RPMI7951 (cell line): ENCODE measurements around the gene PRKAR1B. TPM values are rescaled to one million over a fixed set of nuclear protein-coding genes. Genes with fewer than 3 reads are reported as not detected.
A peak's percentile ranks its signal among the peaks of the same experiment; 100 is the strongest.

ENCODE experiments used
- DNase-seq: peaks from one replicate; pipeline ENCODE4 v3.0.0-alpha.2; 2012; ENCODE audit warnings: low read depth
- total RNA-seq: library from RNA; depleted of rRNA; stranded (reverse); fragments of >200 nt; shearing (Covaris generic); gene quantifications from 2 replicates; pipeline ENCODE4 v1.2.3, GENCODE V29; 2014

Gene PRKAR1B
- total RNA-seq, 1 experiment from 2014 or later = 5.0 TPM

- DNase-seq = no peak
Measured at GRCh38 chr7:572416-573268, 154.4 kb downstream of the PRKAR1B start.

- DNase-seq = no peak
Measured at GRCh38 chr7:571718-572415, 155.2 kb downstream of the PRKAR1B start.

GRCh38 chr7:571096-571717, 155.9 kb downstream of the PRKAR1B start:
- no peak for DNase-seq

GRCh38 chr7:570801-571070, 156.3 kb downstream of the PRKAR1B start:
- DNase-seq = no peak

GRCh38 chr7:569996-570800, 156.9 kb downstream of the PRKAR1B start:
- DNase-seq = no peak

- DNase-seq = no peak
Measured at GRCh38 chr7:569071-569855, 157.8 kb downstream of the PRKAR1B start.

GRCh38 chr7:568031-568951, 158.8 kb downstream of the PRKAR1B start:
- no peak for DNase-seq

- DNase-seq = no peak
Measured at GRCh38 chr7:567305-567883, 159.7 kb downstream of the PRKAR1B start.

GRCh38 chr7:566100-566499, 161.0 kb downstream of the PRKAR1B start:
- no peak for DNase-seq

- DNase-seq = no peak
Measured at GRCh38 chr7:564176-564865, 162.8 kb downstream of the PRKAR1B start.

GRCh38 chr7:563629-564170, 163.4 kb downstream of the PRKAR1B start:
- DNase-seq = no peak

GRCh38 chr7:562789-563628, 164.1 kb downstream of the PRKAR1B start:
- DNase-seq = no peak

- no peak for DNase-seq
Measured at GRCh38 chr7:562374-562675, 164.8 kb downstream of the PRKAR1B start.

- peak; percentile 65 for DNase-seq
Measured at GRCh38 chr7:561631-562373, 165.3 kb downstream of the PRKAR1B start.

GRCh38 chr7:560966-561630, 166.0 kb downstream of the PRKAR1B start:
- DNase-seq = no peak

GRCh38 chr7:559396-559705, 167.7 kb downstream of the PRKAR1B start:
- DNase-seq = no peak

- no peak for DNase-seq
Measured at GRCh38 chr7:557558-557881, 169.6 kb downstream of the PRKAR1B start.
